ENCODE results near the gene GTF2A1. TPM values are rescaled to one million over a fixed set of nuclear protein-coding genes. Genes with fewer than 3 reads are reported as not detected.

Gene GTF2A1
- polyA plus RNA-seq, 3 donors, result 7.9 to 15.8 (median 9.2) TPM

DNA sequence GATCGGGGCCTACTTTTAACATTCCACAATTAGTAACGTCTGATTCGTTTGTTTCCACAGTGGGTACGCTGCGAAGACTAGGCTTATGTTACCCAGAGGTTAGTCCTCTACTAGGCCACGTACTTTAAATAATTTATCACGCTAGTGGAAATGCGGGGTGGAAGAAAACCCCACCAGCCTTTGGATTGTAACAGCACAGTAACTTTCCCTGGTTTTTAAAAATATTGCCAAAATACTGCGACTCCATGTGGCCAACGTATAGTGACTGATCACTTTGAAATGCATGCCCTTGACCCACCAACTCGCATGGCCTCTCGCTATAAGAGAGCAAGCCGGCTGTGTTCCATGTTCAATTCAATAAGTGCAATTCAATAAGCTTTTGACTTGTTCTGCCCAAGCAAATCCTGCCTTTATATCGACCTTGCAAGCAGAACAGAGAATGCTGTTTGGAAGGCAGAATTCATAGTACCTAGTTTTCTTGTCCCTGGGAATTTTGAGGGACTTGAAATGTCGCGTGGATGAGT, 882 bp upstream of the GTF2A1 start:
- Histone ChIP-seq H3K4me3 (replicated peaks in 1 of 3; ENCODE audit: low read depth in 2 of 3, low read length in 3 of 3) (peak overlapping the region; percentile 38 to 98 (median 82)), H4K20me1 (ENCODE audit: insufficient read depth, low read length) (peaks cover 3% of the 10 kb centered on the region), H3K27ac (ENCODE audit: low read depth in 1 of 2, low read length in 2 of 2) (peak overlapping the region; percentile 99 to 100), H3K4me1 (ENCODE audit: control insufficient read depth in 1 of 2, insufficient read depth in 2 of 2, low read length in 2 of 2) (peaks cover 27 to 28% of the 10 kb centered on the region in 2 donors), H3K36me3 (replicated peaks in 1 of 2; ENCODE audit: control insufficient read depth in 1 of 2, insufficient read depth in 2 of 2, low read length in 2 of 2) (peaks cover 0 to 2% of the 10 kb centered on the region in 2 donors), H3K79me2 (ENCODE audit: insufficient read depth, low read length) (peaks cover 36% of the 10 kb centered on the region), H3K4me2 (replicated peaks; ENCODE audit: extremely low read depth, low read length, poor library complexity, severe bottlenecking) (peak overlapping the region; percentile 73), H3K9me3 (replicated peaks in 1 of 2; ENCODE audit: control insufficient read depth in 1 of 2, insufficient read depth in 1 of 2, low read length in 2 of 2) (no peaks in the 10 kb centered on the region), H3K27me3 (ENCODE audit: control insufficient read depth in 2 of 2, insufficient read depth in 2 of 2, low read length in 2 of 2) (no peaks in the 10 kb centered on the region), H2AFZ (ENCODE audit: insufficient read depth, low read depth, low read length, poor library complexity, severe bottlenecking) (peak overlapping the region; percentile 82), H3K9ac (ENCODE audit: insufficient read depth, low read length, poor library complexity, severe bottlenecking) (peak overlapping the region; percentile 93)
- peak overlapping the region; percentile 82 to 91 for H3K4me3 Mint-ChIP-seq
- intact Hi-C loops (cut with micrococcal nuclease), result loop anchor here (5.0 to 10.0 kb wide), 3 partner anchors 47 to 311 kb away; partner anchors contain the start of gene SEL1L (in 1 of the 2)
- H3K9me3 Mint-ChIP-seq, result peaks cover 0 to 2% (median 0%) of the 10 kb centered on the region in 7 donors
- TF ChIP-seq, protein P1, sequence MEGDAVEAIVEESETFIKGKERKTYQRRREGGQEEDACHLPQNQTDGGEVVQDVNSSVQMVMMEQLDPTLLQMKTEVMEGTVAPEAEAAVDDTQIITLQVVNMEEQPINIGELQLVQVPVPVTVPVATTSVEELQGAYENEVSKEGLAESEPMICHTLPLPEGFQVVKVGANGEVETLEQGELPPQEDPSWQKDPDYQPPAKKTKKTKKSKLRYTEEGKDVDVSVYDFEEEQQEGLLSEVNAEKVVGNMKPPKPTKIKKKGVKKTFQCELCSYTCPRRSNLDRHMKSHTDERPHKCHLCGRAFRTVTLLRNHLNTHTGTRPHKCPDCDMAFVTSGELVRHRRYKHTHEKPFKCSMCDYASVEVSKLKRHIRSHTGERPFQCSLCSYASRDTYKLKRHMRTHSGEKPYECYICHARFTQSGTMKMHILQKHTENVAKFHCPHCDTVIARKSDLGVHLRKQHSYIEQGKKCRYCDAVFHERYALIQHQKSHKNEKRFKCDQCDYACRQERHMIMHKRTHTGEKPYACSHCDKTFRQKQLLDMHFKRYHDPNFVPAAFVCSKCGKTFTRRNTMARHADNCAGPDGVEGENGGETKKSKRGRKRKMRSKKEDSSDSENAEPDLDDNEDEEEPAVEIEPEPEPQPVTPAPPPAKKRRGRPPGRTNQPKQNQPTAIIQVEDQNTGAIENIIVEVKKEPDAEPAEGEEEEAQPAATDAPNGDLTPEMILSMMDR (IDR thresholded peaks at IDR 0.05), result no peak
- WGBS (ENCODE audit: insufficient coverage), result 59% methylated on average over 12 of the region's 16 CpGs
- no peaks in the 10 kb centered on the region for H3K36me3 Mint-ChIP-seq
- peak overlapping the region; percentile 98 to 99 (median 99) for H3K27ac Mint-ChIP-seq
- no peaks in the 10 kb centered on the region for H3K27me3 Mint-ChIP-seq (ENCODE audit: low read depth in 3 of 3)
- no peak for DNase-seq
- peaks cover 26% of the 10 kb centered on the region for H3K4me1 Mint-ChIP-seq

DNA sequence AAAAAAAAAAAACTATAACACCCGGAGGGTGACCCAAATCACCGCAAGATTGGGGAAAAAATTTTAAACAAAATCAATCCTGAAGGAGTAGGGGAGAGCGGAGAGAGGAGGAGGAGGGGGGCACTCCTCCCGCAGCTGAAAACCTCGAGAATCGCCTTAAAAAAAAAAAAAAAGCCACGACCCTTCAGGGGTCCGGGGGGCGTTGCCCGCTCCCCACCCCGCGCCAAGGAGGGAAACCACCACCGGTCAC, 254 bp downstream of the GTF2A1 start:
- TF ChIP-seq, protein P1 (IDR thresholded peaks at IDR 0.05), result no peak
- H3K27me3 ChIP-seq (ENCODE audit: control insufficient read depth in 2 of 2, insufficient read depth in 2 of 2, low read length in 2 of 2), result no peaks in the 10 kb centered on the region
- H3K9ac ChIP-seq (ENCODE audit: insufficient read depth, low read length, poor library complexity, severe bottlenecking), result peak overlapping the region; percentile 93
- WGBS (ENCODE audit: insufficient coverage), result 0% methylated on average over 9 of the region's 13 CpGs
- H3K27ac ChIP-seq (ENCODE audit: low read depth in 1 of 2, low read length in 2 of 2), result peak overlapping the region; percentile 97 to 99
- no peak overlapping the region for H2AFZ ChIP-seq (ENCODE audit: insufficient read depth, low read depth, low read length, poor library complexity, severe bottlenecking)
- H4K20me1 ChIP-seq (ENCODE audit: insufficient read depth, low read length), result peaks cover 5% of the 10 kb centered on the region
- peaks cover 9 to 10% of the 10 kb centered on the region in 2 donors for H3K36me3 Mint-ChIP-seq
- H3K4me3 Mint-ChIP-seq, result peak overlapping the region; percentile 82 to 92
- peak overlapping the region; percentile 87 to 98 (median 96) for H3K27ac Mint-ChIP-seq
- peaks cover 27 to 28% of the 10 kb centered on the region in 2 donors for H3K4me1 ChIP-seq (ENCODE audit: control insufficient read depth in 1 of 2, insufficient read depth in 2 of 2, low read length in 2 of 2)
- no peak for DNase-seq
- H3K79me2 ChIP-seq (ENCODE audit: insufficient read depth, low read length), result peaks cover 47% of the 10 kb centered on the region
- no peaks in the 10 kb centered on the region for H3K9me3 ChIP-seq (replicated peaks in 1 of 2; ENCODE audit: control insufficient read depth in 1 of 2, insufficient read depth in 1 of 2, low read length in 2 of 2)
- H3K4me2 ChIP-seq (replicated peaks; ENCODE audit: extremely low read depth, low read length, poor library complexity, severe bottlenecking), result peak overlapping the region; percentile 81
- no peaks in the 10 kb centered on the region for H3K27me3 Mint-ChIP-seq (ENCODE audit: low read depth in 3 of 3)
- H3K4me1 Mint-ChIP-seq, result peaks cover 26% of the 10 kb centered on the region
- H3K4me3 ChIP-seq (replicated peaks in 1 of 3; ENCODE audit: low read depth in 2 of 3, low read length in 3 of 3), result peak overlapping the region; percentile 96 to 98 (median 96)
- peaks cover 8 to 14% of the 10 kb centered on the region in 2 donors for H3K36me3 ChIP-seq (replicated peaks in 1 of 2; ENCODE audit: control insufficient read depth in 1 of 2, insufficient read depth in 2 of 2, low read length in 2 of 2)
- intact Hi-C loops (cut with micrococcal nuclease), result loop anchor here (5.0 to 10.0 kb wide), 3 partner anchors 46 to 312 kb away; partner anchors contain the start of gene SEL1L (in 1 of the 2)
- H3K9me3 Mint-ChIP-seq, result peaks cover 0 to 2% (median 0%) of the 10 kb centered on the region in 7 donors

Data from CD14-positive monocyte (primary cell).